Rectal smooth muscle tissue (tissue), 1 donor: ENCODE measurements around the gene KRTAP3-2.

ENCODE experiments used
- H3K27ac ChIP-seq: one replicate; pipeline ENCODE4 v1.7.0; 2013; ENCODE audit warnings: low read depth, low read length, inconsistent platforms
- H3K27me3 ChIP-seq: one replicate; pipeline ENCODE4 v1.7.0; 2013; ENCODE audit warnings: low read length; ENCODE audit not compliant: control insufficient read depth, insufficient read depth
- H3K36me3 ChIP-seq: one replicate; pipeline ENCODE4 v1.7.0; 2013; ENCODE audit warnings: low read length; ENCODE audit not compliant: control insufficient read depth, insufficient read depth
- H3K4me1 ChIP-seq: one replicate; pipeline ENCODE4 v1.7.0; 2013; ENCODE audit warnings: low read length; ENCODE audit not compliant: control insufficient read depth, insufficient read depth
- H3K4me3 ChIP-seq: one replicate; pipeline ENCODE4 v1.7.0; 2013; ENCODE audit warnings: low read length
- H3K9ac ChIP-seq: one replicate; pipeline ENCODE4 v1.7.0; 2013; ENCODE audit warnings: low read length

KRTAP3-2 gene

DNA sequence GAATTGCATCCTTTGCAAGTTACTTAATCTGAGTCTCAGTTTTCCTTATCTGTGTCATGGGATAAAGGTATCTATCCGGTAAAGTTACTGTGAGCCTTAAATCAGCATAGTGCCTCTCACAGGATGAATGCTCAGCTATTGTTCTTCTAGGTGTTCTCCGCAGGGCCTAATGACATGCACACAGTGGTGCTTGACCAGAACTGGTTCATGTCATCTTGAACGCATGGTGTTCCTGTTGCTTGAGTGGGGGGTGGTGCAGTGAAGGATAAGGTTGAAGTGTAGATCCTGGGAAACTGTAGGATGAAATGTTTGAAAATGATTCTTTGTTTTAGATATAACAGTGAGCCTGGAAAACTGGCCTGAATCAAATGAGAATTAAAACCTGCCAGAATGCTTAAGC lies 19.6 kb downstream of the KRTAP3-2 start:
- no peak overlapping the region for H3K27ac ChIP-seq
- no peak overlapping the region for H3K4me3 ChIP-seq
- no peaks in the 10 kb centered on the region for H3K36me3 ChIP-seq
- H3K27me3 ChIP-seq: peaks cover 6% of the 10 kb centered on the region
- H3K4me1 ChIP-seq: no peaks in the 10 kb centered on the region
- no peak overlapping the region for H3K9ac ChIP-seq

DNA sequence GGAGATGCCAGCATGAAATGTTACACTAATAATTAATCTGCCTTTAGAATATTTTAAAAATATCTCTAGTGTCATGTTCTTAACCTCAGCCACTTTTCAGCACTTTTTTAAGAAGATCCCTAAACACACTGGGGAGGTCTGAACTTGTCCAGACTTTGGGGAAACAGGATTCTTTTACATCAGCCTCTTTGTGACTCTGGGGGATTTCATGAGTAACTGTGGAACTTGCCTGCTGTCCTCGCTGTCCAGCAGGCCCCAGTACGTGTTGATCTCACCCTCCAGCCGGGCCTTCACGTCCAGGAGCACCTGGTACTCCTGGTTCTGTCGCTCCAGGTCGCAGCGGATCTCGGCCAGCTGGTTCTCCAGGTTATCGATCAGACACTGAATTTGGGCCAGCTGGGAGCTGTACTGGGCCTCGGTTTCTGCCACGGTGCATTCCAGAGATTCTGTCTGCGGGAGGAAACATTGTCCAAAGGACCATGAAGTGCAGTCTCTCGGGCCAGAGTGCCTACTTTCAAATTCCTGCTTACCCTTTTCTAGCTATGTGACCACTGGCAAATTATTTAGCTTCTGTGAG lies 21.0 kb downstream of the KRTAP3-2 start:
- no peak overlapping the region for H3K9ac ChIP-seq
- H3K4me3 ChIP-seq: no peak overlapping the region
- H3K27ac ChIP-seq: no peak overlapping the region
- H3K27me3 ChIP-seq: peaks cover 6% of the 10 kb centered on the region
- no peaks in the 10 kb centered on the region for H3K4me1 ChIP-seq
- no peaks in the 10 kb centered on the region for H3K36me3 ChIP-seq

- Histone ChIP-seq H3K4me3 (no peak overlapping the region), H3K36me3 (no peaks in the 10 kb centered on the region)
Observed at GRCh38 chr17:40975516-40975915, 24.2 kb downstream of the KRTAP3-2 start.

GRCh38 chr17:40974366-40974765 lies 25.3 kb downstream of the KRTAP3-2 start:
- Histone ChIP-seq H3K36me3 (no peaks in the 10 kb centered on the region), H3K4me1 (no peaks in the 10 kb centered on the region), H3K9ac (no peak overlapping the region), H3K27ac (no peak overlapping the region), H3K4me3 (no peak overlapping the region), H3K27me3 (peaks cover 6% of the 10 kb centered on the region)

More at GRCh38 chr17:40975516-40975915, 24.2 kb downstream of the KRTAP3-2 start:
- Histone ChIP-seq H3K9ac (no peak overlapping the region), H3K27ac (no peak overlapping the region), H3K27me3 (peaks cover 6% of the 10 kb centered on the region), H3K4me1 (no peaks in the 10 kb centered on the region)

- H3K9ac ChIP-seq: no peak overlapping the region
- H3K4me1 ChIP-seq: no peaks in the 10 kb centered on the region
Observed at GRCh38 chr17:40967582-40967981, 32.1 kb downstream of the KRTAP3-2 start.

DNA sequence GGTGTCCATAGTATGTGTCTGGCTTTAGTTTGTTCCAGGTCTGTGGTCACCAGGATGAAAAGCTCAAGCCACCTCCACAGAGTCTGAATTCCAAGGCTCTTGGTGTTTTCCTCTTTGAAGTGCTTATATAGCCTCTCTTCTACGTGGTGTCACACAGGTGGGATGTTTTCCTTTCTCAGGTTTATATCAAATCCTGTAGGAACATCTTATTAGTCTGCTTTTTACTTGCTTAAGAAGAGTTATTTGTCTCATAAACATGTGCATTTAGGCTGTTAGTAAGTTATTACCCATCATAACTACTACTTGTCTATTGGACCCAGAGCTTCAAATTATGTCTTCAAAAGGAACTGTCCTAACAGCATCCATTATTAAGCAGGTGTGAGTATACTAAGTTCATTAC lies 32.9 kb downstream of the KRTAP3-2 start, which contains the start of gene KRT39:
KRT39 (minus strand) TSS at position 101 of the 400 bp plus-strand sequence; CDS start at position 9, 92 bp downstream.
- Histone ChIP-seq H3K36me3 (no peaks in the 10 kb centered on the region), H3K9ac (no peak within 1 kb of the TSS), H3K4me1 (no peaks in the 10 kb centered on the region), H3K4me3 (no peak within 1 kb of the TSS), H3K27ac (no peak within 1 kb of the TSS), H3K27me3 (no peaks in the 10 kb centered on the region)

More at GRCh38 chr17:40967582-40967981, 32.1 kb downstream of the KRTAP3-2 start:
- Histone ChIP-seq H3K27me3 (no peaks in the 10 kb centered on the region), H3K27ac (no peak overlapping the region), H3K36me3 (no peaks in the 10 kb centered on the region), H3K4me3 (no peak overlapping the region)

DNA sequence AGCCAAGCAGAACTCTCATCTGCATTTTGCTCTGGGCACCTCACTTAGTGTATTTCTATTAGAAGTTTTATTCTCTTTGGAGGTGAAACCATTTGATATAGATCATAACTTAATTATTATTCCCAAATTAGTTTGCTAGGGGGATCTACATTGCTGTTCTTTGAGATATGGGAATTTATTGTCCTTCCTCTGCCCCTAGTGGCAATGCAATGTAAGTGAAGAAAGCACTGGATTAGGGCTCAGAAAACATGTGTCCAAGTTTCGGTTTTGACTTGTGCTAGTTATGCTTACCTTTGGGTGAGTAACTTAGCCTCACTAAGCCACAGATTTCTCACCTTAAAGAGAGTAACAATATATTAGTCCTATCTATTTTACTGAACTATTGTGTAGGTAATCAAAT lies 35.9 kb downstream of the KRTAP3-2 start:
- no peak overlapping the region for H3K9ac ChIP-seq
- H3K36me3 ChIP-seq: no peaks in the 10 kb centered on the region
- no peaks in the 10 kb centered on the region for H3K27me3 ChIP-seq
- no peaks in the 10 kb centered on the region for H3K4me1 ChIP-seq
- no peak overlapping the region for H3K4me3 ChIP-seq
- no peak overlapping the region for H3K27ac ChIP-seq

GRCh38 chr17:40962059-40962561 lies 37.6 kb downstream of the KRTAP3-2 start:
- H3K36me3 ChIP-seq: no peaks in the 10 kb centered on the region
- no peak overlapping the region for H3K4me3 ChIP-seq
- no peaks in the 10 kb centered on the region for H3K27me3 ChIP-seq
- H3K27ac ChIP-seq: no peak overlapping the region
- H3K9ac ChIP-seq: no peak overlapping the region
- H3K4me1 ChIP-seq: no peaks in the 10 kb centered on the region

- H3K27ac ChIP-seq: no peak overlapping the region
- no peak overlapping the region for H3K4me3 ChIP-seq
- no peaks in the 10 kb centered on the region for H3K36me3 ChIP-seq
- no peak overlapping the region for H3K9ac ChIP-seq
- no peaks in the 10 kb centered on the region for H3K27me3 ChIP-seq
- no peaks in the 10 kb centered on the region for H3K4me1 ChIP-seq
Observed at GRCh38 chr17:40961591-40961990, 38.1 kb downstream of the KRTAP3-2 start.

DNA sequence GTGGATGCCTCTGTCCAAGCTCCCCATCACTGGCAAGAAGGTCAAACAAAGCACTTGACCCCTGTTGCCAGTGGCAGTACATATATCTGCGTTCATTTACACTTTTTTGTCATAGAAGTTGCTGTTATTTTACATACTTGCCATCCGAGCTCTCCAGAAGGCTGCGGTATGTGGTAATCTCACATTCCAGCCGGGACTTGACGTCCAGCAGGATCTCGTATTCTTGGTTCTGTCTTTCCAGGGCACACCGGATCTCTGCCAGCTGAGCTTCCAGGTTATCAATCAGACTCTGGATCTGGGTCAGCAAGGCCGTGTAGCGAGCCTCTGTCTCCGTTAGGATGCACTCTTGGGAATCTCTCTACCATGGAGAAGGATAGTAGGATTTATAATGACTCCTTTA lies 39.6 kb downstream of the KRTAP3-2 start:
- Histone ChIP-seq H3K4me3 (peak overlapping the region; percentile 13), H3K27me3 (no peaks in the 10 kb centered on the region), H3K36me3 (no peaks in the 10 kb centered on the region), H3K9ac (no peak overlapping the region), H3K27ac (no peak overlapping the region), H3K4me1 (no peaks in the 10 kb centered on the region)

GRCh38 chr17:40958086-40958953 lies 41.4 kb downstream of the KRTAP3-2 start:
- Histone ChIP-seq H3K4me3 (no peak overlapping the region), H3K9ac (no peak overlapping the region), H3K27me3 (no peaks in the 10 kb centered on the region), H3K36me3 (no peaks in the 10 kb centered on the region), H3K4me1 (no peaks in the 10 kb centered on the region), H3K27ac (no peak overlapping the region)

- Histone ChIP-seq H3K9ac (no peak overlapping the region), H3K4me1 (no peaks in the 10 kb centered on the region), H3K36me3 (no peaks in the 10 kb centered on the region), H3K4me3 (no peak overlapping the region), H3K27ac (no peak overlapping the region), H3K27me3 (no peaks in the 10 kb centered on the region)
Observed at GRCh38 chr17:40956401-40957254, 43.1 kb downstream of the KRTAP3-2 start.
